Right lobe of liver (tissue), 4 donors: ENCODE measurements around the gene PPFIBP2.

Experiments used
- POLR2A ChIP-seq: fragments of 450-650 bp; IDR thresholded peaks from one replicate; pipeline ENCODE4 v1.6.1; 2017; ENCODE audit warnings: antibody characterized with exemption, mild to moderate bottlenecking
- TF ChIP-seq, protein P1 (sequence below), 4 donors: fragments of 200-600 bp in 3 of 4; fragments of 450-650 bp in 1 of 4; IDR thresholded peaks; one replicate each; pipeline versions ENCODE4 v1.5.1 to v1.8.0; 2016 to 2022; ENCODE audit warnings: antibody characterized with exemption in 4 of 4, mild to moderate bottlenecking in 2 of 4
- donor health status: DM: no; HTN: no; CAD: no.
- donor health status: DM: no; HTN: no; CAD: no.
- donor health status: DM: no; HTN: yes; CAD: no.

DNA sequence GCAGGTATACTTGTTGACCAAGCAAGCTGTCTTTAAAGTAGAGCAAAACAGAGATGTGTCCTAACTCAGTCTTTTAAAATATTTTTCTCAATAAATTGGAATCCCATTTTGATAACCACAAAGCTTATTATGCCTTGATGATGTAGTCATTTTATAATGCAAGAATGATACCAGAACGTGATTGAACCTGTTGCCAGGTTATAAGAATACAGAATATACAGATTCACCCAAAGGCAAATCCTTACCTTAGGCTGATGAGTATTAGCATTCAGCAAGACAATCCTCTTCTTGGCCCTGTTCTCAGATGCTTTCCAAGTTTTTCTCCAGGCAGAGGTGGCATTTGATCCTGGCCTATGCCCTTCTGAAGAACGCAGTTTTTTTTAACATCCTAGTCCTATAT lies 76.1 kb downstream of the PPFIBP2 start:
- no peak for TF ChIP-seq POLR2A
- TF ChIP-seq, protein P1, sequence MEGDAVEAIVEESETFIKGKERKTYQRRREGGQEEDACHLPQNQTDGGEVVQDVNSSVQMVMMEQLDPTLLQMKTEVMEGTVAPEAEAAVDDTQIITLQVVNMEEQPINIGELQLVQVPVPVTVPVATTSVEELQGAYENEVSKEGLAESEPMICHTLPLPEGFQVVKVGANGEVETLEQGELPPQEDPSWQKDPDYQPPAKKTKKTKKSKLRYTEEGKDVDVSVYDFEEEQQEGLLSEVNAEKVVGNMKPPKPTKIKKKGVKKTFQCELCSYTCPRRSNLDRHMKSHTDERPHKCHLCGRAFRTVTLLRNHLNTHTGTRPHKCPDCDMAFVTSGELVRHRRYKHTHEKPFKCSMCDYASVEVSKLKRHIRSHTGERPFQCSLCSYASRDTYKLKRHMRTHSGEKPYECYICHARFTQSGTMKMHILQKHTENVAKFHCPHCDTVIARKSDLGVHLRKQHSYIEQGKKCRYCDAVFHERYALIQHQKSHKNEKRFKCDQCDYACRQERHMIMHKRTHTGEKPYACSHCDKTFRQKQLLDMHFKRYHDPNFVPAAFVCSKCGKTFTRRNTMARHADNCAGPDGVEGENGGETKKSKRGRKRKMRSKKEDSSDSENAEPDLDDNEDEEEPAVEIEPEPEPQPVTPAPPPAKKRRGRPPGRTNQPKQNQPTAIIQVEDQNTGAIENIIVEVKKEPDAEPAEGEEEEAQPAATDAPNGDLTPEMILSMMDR (IDR thresholded peaks at IDR 0.05): no peak
